Neural cell (in vitro differentiated cells): ENCODE measurements around the gene TECPR2. TPM values are rescaled to one million over a fixed set of nuclear protein-coding genes. Genes with fewer than 3 reads are reported as not detected.

Experiments used
- H2AFZ ChIP-seq: fragments of 200-600, 300-800 bp; sonication (generic), shearing (Covaris generic); 2 replicates; pipeline ENCODE4 v1.6.0; 2014; ENCODE audit warnings: low read depth, mild to moderate bottlenecking, antibody characterized with exemption, low read length, moderate library complexity
- H3F3A ChIP-seq: fragments of 200-600 bp; shearing (Covaris generic); 2 replicates; pipeline ENCODE4 v1.6.1; 2016; ENCODE audit warnings: mild to moderate bottlenecking, moderate library complexity, mixed read lengths, antibody characterized with exemption, low read length; ENCODE audit not compliant: insufficient read depth, poor library complexity, severe bottlenecking
- H3K27ac ChIP-seq: fragments of 200-600, 300-800 bp; sonication (generic), shearing (Covaris generic); 2 replicates; pipeline ENCODE4 v1.5.1; 2014; ENCODE audit warnings: mild to moderate bottlenecking, low read length, moderate library complexity
- H3K27me3 ChIP-seq: fragments of 300-800, 200-600 bp; sonication (generic), shearing (Covaris generic); 2 replicates; pipeline ENCODE4 v1.6.0; 2014; ENCODE audit warnings: mild to moderate bottlenecking, low read depth, low read length, moderate library complexity; ENCODE audit not compliant: insufficient read depth
- H3K36me3 ChIP-seq: fragments of 300-800, 200-600 bp; sonication (generic), shearing (Covaris generic); 2 replicates; pipeline ENCODE4 v1.5.1; 2014; ENCODE audit warnings: mild to moderate bottlenecking, antibody characterized with exemption, low read length, moderate library complexity; ENCODE audit not compliant: insufficient read depth
- H3K4me2 ChIP-seq: fragments of 300-800, 200-600 bp; sonication (generic), shearing (Covaris generic); 2 replicates; pipeline ENCODE4 v1.6.0; 2014; ENCODE audit warnings: mild to moderate bottlenecking, low read length
- H3K4me3 ChIP-seq: fragments of 300-800, 200-600 bp; sonication (generic), shearing (Covaris generic); 2 replicates; pipeline ENCODE4 v1.5.1; 2014; ENCODE audit warnings: mild to moderate bottlenecking, low read length, moderate library complexity
- H3K79me2 ChIP-seq: fragments of 200-600 bp; shearing (Covaris generic); replicated peaks from 2 replicates; pipeline ENCODE4 v1.6.0; 2014; ENCODE audit warnings: mild to moderate bottlenecking, low read length, moderate library complexity; ENCODE audit not compliant: insufficient read depth
- H3K9ac ChIP-seq: fragments of 300-800, 200-600 bp; sonication (generic), shearing (Covaris generic); 2 replicates; pipeline ENCODE4 v1.6.1; 2016; ENCODE audit warnings: mild to moderate bottlenecking, low read length, mixed read lengths
- H3K9me2 ChIP-seq: fragments of 200-600 bp; shearing (Covaris generic); 2 replicates; pipeline ENCODE4 v1.6.1; 2016; ENCODE audit warnings: mild to moderate bottlenecking, low read length, mixed read lengths; ENCODE audit not compliant: insufficient read depth
- H3K9me3 ChIP-seq: fragments of 200-600, 300-800 bp; sonication (generic), shearing (Covaris generic); 2 replicates; pipeline ENCODE4 v1.6.1; 2016; ENCODE audit warnings: mild to moderate bottlenecking, mixed run types, low read length, moderate library complexity, mixed read lengths
- H4K20me1 ChIP-seq: fragments of 200-600 bp; shearing (Covaris generic); 2 replicates; pipeline ENCODE4 v1.6.1; 2016; ENCODE audit warnings: mild to moderate bottlenecking, mixed run types; ENCODE audit not compliant: insufficient read depth
- CTCF ChIP-seq: fragments of 450-650 bp; IDR thresholded peaks from 2 replicates; pipeline ENCODE4 v1.5.1; 2014; ENCODE audit warnings: antibody characterized with exemption, mild to moderate bottlenecking, moderate library complexity; ENCODE audit not compliant: poor library complexity, severe bottlenecking
- EP300 ChIP-seq: fragments of 450-650 bp; conservative IDR thresholded peaks from 2 replicates; pipeline ENCODE4 v1.6.1; 2014; ENCODE audit warnings: antibody characterized with exemption, mild to moderate bottlenecking, moderate library complexity; ENCODE audit not compliant: poor library complexity, severe bottlenecking
- EZH2 ChIP-seq: fragments of 200-600, 300-800 bp; shearing (Covaris generic), sonication (generic); IDR thresholded peaks from 2 replicates; pipeline ENCODE4 v1.6.1; 2014; ENCODE audit warnings: antibody characterized with exemption, low read length, borderline replicate concordance, mild to moderate bottlenecking; ENCODE audit not compliant: insufficient read depth, poor library complexity, severe bottlenecking
- MXI1 ChIP-seq: fragments of 450-650 bp; conservative IDR thresholded peaks from 2 replicates; pipeline ENCODE4 v1.6.1; 2014; ENCODE audit warnings: antibody characterized with exemption, mild to moderate bottlenecking; ENCODE audit not compliant: poor library complexity, severe bottlenecking
- POLR2AphosphoS5 ChIP-seq: IDR thresholded peaks from 2 replicates; pipeline ENCODE4 v1.6.1; 2012
- RAD21 ChIP-seq: fragments of 450-650 bp; conservative IDR thresholded peaks from 2 replicates; pipeline ENCODE4 v1.6.1; 2014; ENCODE audit warnings: antibody characterized with exemption, mild to moderate bottlenecking, moderate library complexity
- REST ChIP-seq: IDR thresholded peaks from 2 replicates; pipeline ENCODE4 v1.6.1; 2012; ENCODE audit warnings: borderline replicate concordance
- SMC3 ChIP-seq: fragments of 450-650 bp; conservative IDR thresholded peaks from 2 replicates; pipeline ENCODE4 v1.6.1; 2014; ENCODE audit warnings: antibody characterized with exemption, mild to moderate bottlenecking, moderate library complexity; ENCODE audit not compliant: poor library complexity
- TAF1 ChIP-seq: IDR thresholded peaks from 2 replicates; pipeline ENCODE4 v1.6.1; 2012; ENCODE audit warnings: low read depth
- polyA plus RNA-seq: library from polyadenylated mRNA; depleted of rRNA; stranded (reverse); fragments of >200 nt; gene quantifications from 2 replicates; pipeline ENCODE4 v1.2.3, GENCODE V29; 2014

The TECPR2 gene
- polyA plus RNA-seq, 1 donor from 2014 or later: 7.0 TPM

GRCh38 chr14:102434647-102435175 is 72.0 kb downstream of the TECPR2 start:
- H3K36me3 ChIP-seq: no peaks in the 10 kb centered on the region
- no peak overlapping the region for H3K27ac ChIP-seq
- no peaks in the 10 kb centered on the region for H3K9me3 ChIP-seq
- H3K79me2 ChIP-seq: no peaks in the 10 kb centered on the region
- H3K27me3 ChIP-seq: no peaks in the 10 kb centered on the region
- H2AFZ ChIP-seq: no peak overlapping the region
- H3K9me2 ChIP-seq: no peaks in the 10 kb centered on the region
- TF ChIP-seq RAD21: no peak
- TF ChIP-seq CTCF: no peak
- TF ChIP-seq EP300: no peak
- TF ChIP-seq TAF1: no peak
- TF ChIP-seq SMC3: no peak
- TF ChIP-seq REST: no peak
- TF ChIP-seq MXI1: no peak
- no peak for TF ChIP-seq POLR2AphosphoS5
- no peak for TF ChIP-seq EZH2
- H3K4me2 ChIP-seq: no peak overlapping the region
- no peaks in the 10 kb centered on the region for H3F3A ChIP-seq
- H4K20me1 ChIP-seq: no peaks in the 10 kb centered on the region
- no peak overlapping the region for H3K9ac ChIP-seq
- no peak overlapping the region for H3K4me3 ChIP-seq

- Histone ChIP-seq H3K9me3 (no peaks in the 10 kb centered on the region), H3K4me3 (no peak overlapping the region), H2AFZ (no peak overlapping the region)
These were observed 75.5 kb downstream of the TECPR2 start for GRCh38 chr14:102437997-102438915.

More at GRCh38 chr14:102437997-102438915, 75.5 kb downstream of the TECPR2 start:
- no peak overlapping the region for H3K27ac ChIP-seq
- H3K79me2 ChIP-seq: no peaks in the 10 kb centered on the region
- no peak overlapping the region for H3K4me2 ChIP-seq
- no peaks in the 10 kb centered on the region for H3F3A ChIP-seq
- H3K36me3 ChIP-seq: peaks cover 6% of the 10 kb centered on the region
- H3K27me3 ChIP-seq: no peaks in the 10 kb centered on the region
- no peaks in the 10 kb centered on the region for H4K20me1 ChIP-seq
- TF ChIP-seq CTCF: peak; percentile 78
- peak; percentile 71 for TF ChIP-seq RAD21
- TF ChIP-seq EP300: no peak
- peak; percentile 28 for TF ChIP-seq MXI1
- peak; percentile 75 for TF ChIP-seq SMC3
- TF ChIP-seq EZH2: no peak
- TF ChIP-seq TAF1: no peak
- TF ChIP-seq REST: no peak
- no peak for TF ChIP-seq POLR2AphosphoS5
- H3K9me2 ChIP-seq: no peaks in the 10 kb centered on the region
- H3K9ac ChIP-seq: no peak overlapping the region
